Fibroblast of upper back skin (primary cell): ENCODE data around the gene POU2AF1.

Experiments
- DNase-seq: peaks from one replicate; pipeline ENCODE4 v3.0.0-alpha.2; 2013

Gene POU2AF1

GRCh38 chr11:111310723-111311122 is 68.4 kb downstream of the POU2AF1 start:
- DNase-seq = no peak

DNA sequence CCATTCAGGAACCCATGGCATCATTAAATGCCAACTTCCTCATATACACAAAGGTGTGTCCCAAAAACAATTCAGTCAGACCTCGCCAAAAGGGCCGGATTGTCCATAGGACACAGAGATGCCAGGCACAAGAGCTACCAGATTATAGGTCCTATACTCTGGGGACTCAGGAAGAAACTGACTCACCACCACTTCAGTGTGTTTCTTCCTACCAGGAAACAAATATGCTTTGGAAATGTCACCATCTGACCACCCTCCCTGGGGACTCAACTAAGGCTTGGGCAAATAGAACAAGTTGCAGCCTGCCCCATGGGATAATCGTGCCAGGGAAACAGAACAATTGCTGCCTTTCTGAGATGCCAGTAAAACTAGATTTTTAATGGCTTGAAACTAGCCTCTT is 69.0 kb downstream of the POU2AF1 start:
- DNase-seq = no peak

DNA sequence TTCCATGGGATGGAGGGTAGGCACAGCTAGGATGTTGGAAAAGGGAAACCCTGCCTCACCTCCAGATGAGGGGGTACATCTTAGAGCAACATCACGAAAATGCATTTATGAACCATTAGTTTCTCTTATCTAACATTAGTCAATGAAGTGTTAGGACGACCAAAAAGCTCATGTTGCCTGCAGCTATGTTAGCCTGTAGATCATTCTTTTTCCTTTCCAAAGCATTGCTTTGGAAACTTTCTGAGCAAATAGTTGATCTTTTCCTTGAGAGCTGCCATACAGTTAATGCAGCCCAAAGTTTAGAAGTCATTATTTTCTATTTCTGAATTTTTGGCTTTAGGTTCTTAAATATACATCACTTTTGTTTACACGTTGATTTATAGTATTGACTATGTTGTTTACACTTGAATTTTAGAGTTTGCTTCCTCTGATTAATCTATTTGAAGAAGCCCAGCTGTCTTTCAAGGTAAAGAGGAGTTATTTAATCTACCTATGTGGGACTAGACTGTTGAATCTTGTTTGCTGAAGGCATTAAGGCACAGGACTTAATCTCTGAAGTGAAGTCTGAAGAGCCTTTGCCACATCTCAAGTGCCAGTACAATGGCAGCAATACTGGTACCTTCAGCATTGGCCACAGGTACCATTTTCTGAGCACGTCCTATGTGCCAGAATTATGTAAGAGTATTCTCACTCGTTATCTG is 69.7 kb downstream of the POU2AF1 start:
- no peak for DNase-seq

DNA sequence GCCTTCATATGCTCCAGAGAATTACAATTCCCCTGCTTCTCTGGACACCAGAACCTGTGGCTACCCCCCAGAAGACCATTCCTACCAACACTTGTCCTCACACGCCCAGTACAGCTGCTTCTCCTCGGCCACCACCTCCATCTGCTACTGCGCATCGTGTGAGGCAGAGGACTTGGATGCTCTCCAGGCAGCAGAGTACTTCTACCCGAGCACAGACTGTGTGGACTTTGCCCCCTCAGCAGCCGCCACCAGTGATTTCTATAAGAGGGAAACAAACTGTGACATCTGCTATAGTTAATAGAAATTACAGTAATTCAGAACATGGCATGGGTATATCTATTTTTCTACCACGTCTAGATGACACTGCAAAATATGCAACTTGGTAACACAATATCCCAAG is 70.9 kb downstream of the POU2AF1 start:
- no peak for DNase-seq

GRCh38 chr11:111307472-111308108 is 71.5 kb downstream of the POU2AF1 start:
- DNase-seq = no peak

DNA sequence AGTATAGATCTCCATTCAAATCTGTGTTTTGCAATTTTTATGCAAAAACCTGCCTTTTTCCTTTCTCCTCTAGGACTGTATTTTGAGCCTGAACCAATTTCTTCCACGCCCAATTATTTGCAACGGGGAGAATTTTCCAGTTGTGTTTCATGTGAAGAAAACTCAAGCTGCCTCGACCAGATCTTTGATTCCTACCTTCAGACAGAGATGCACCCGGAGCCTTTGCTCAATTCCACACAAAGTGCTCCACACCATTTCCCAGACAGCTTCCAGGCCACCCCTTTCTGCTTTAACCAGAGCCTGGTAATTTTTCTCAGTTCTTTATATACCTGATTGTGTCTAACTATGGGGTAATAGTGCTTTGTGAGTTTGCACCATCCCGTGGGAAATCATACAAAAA is 72.8 kb downstream of the POU2AF1 start:
- no peak for DNase-seq

GRCh38 chr11:111305876-111306275 is 73.2 kb downstream of the POU2AF1 start:
- DNase-seq = no peak

GRCh38 chr11:111305162-111305802 is 73.8 kb downstream of the POU2AF1 start:
- DNase-seq = no peak

DNA sequence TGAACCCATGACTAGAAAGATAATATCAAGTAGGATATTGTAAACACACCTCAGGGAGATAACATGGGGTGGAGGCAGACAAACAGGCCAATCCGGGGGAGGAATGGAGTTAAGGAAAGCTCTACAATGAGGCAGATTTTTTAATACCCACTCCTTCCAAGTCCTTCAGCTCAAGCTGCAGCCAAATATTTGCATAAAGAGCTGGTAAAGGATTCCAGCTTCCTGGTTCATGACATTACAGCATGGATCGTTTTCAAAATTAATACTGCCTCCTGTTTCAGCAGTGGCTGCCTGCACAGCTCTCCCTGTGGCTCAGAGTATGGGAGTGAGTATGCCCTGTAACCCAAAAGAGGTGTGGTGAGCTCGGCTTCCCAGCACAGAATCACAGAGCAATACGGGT is 75.6 kb downstream of the POU2AF1 start:
- DNase-seq = no peak

- no peak for DNase-seq
Measured at GRCh38 chr11:111302298-111302697, 76.8 kb downstream of the POU2AF1 start.
